GM18858 (cell line): Measurements from ENCODE around the gene NOSTRIN.
"Not testable (repeated sequence)": the region's sequence is repeated elsewhere in the genome, so short reads cannot be mapped to it uniquely, and the experiment has no call there.

Source experiments
- ATAC-seq: cut with Tn5 transposase; IDR thresholded peaks from one replicate; pipeline ENCODE4 v1.9.1; 2021; ENCODE audit not compliant: unreplicated experiment

NOSTRIN gene

GRCh38 chr2:168867164-168867563, 64.7 kb downstream of the NOSTRIN start:
- not testable (repeated sequence) for ATAC-seq

- not testable (repeated sequence) for ATAC-seq
Measured at GRCh38 chr2:168870369-168870768, 67.9 kb downstream of the NOSTRIN start.

DNA sequence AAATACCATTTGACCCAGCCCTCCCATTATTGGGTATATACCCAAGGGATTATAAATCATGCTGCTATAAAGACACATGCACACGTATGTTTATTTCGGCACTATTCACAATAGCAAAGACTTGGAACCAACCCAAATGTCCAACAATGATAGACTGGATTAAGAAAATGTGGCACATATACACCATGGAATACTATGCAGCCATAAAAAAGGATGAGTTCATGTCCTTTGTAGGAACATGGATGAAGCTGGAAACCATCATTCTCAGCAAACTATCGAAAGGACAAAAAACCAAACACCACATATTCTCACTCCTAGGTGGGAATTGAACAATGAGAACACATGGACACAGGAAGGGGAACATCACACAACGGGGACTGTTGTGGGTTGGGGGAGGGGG, 68.4 kb downstream of the NOSTRIN start:
- not testable (repeated sequence) for ATAC-seq

DNA sequence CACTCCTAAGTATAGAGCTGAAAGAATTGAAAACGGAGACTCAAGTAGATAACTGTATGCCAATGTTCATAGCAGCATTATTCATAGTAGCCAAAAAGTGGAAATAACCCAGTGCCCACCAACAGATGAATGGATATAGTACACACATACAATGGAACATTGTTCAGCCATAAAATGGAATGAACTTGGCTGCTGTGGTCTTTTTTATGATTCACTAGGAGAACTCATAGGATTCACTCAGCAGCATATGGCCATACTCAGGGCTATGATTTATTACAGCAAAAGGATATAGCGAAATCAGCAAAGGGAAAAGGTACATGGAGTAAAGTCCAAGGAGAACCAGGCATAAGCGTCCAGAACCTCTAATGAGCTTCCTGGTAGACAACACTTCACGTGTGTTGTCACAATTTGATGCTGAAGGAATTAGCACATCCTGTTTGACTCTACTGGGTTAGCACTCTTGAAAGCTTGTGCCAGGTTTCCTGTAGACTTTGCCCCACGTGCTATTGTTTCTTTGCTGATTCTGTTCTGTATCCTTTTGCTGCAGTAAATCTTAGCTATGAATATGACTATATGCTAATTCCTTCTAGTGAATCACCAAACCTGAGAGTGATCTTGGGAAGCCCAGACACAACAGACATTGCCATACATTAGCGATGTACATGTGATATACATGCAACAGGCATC, 72.1 kb downstream of the NOSTRIN start:
- no peak for ATAC-seq

- ATAC-seq = not testable (repeated sequence)
Measured at GRCh38 chr2:168882163-168882562, 79.7 kb downstream of the NOSTRIN start.

- ATAC-seq = no peak
Measured at GRCh38 chr2:168884975-168885374, 82.5 kb downstream of the NOSTRIN start.

DNA sequence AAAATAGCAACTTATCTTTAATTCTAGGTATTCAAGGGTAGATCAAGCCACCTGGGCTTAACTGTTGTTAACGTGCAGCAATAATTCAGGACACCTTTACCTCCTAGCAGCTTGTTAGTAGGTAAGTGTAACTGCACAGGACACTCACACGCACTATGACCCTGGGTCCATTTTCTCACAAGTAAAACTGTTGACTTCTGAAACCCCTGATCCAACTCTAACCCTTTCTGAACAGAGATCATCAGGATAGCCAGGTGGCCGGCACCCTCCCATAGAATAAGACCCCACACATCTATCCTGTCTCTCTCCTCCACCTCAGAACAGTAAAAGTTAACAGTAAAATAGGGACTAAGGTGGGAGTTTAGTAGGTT, 87.2 kb downstream of the NOSTRIN start:
- ATAC-seq = no peak

GRCh38 chr2:168890006-168890782, 87.8 kb downstream of the NOSTRIN start, which contains the start of gene SPC25:
TSS of gene SPC25 (minus strand) at chr2:168890430. CDS start at chr2:168889519, 911 bp downstream.
- peak; percentile 100 for ATAC-seq

DNA sequence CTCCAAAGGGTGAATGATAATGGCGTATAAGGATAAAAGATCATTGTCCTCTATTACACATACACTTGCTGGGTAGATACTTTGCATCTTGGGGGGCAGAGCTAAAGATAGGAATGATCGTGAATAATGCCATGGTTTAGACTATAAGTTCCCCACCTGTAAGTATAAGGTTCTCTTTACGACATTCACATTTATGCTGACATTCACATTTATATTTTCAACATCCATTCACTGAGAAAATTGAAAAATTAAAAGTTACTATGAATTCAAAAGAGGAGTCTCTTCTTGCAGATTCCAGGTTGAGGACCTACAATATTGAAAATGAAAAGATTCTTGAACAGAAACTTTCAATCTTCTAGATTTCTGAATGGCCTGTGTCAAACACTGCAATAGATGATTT, 89.9 kb downstream of the NOSTRIN start:
- no peak for ATAC-seq

GRCh38 chr2:168894101-168894500, 91.7 kb downstream of the NOSTRIN start:
- ATAC-seq = no peak

GRCh38 chr2:168894720-168895119, 92.3 kb downstream of the NOSTRIN start:
- ATAC-seq = no peak

GRCh38 chr2:168895771-168896170, 93.3 kb downstream of the NOSTRIN start:
- no peak for ATAC-seq

DNA sequence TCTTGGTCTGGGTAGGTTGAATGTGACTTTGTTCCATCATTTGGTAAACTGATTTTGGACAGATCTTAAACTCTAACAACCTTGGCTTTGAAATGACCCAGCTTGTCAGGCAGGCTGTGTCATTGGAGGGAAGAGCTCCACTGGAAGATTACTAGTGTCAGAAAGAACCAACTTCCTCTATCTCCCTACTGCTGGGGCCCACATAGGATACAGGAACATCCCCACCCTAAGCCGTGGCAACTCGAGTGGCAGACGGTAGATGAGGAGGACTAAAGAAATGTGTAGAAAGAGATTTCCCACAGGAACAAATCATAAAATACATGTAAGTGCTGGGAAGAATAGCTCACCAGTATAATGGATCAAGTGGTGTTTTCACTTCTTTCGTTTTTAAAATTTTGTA, 94.3 kb downstream of the NOSTRIN start:
- no peak for ATAC-seq

DNA sequence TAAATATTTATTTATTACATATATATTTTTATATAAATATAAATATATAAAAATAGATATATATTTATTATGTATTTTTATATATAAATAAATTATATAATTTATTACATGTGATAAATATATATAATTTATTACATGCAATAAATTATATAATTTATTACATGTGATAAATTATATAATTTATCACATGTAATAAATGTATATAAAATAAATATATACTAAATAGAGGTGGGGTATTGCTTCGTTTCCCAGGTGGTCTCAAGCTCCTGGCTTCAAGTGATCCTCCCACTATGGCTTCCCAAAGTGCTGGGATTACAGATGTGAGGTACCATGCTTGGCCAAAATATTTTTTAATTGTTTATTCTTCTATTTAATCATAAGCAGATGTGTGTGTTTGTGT, 95.0 kb downstream of the NOSTRIN start:
- no peak for ATAC-seq

GRCh38 chr2:168901003-168901402, 98.6 kb downstream of the NOSTRIN start, which contains the start of gene G6PC2:
TSS of gene G6PC2 (plus strand) at chr2:168901291. CDS start at chr2:168901332, 41 bp downstream.
- no peak for ATAC-seq

GRCh38 chr2:168903888-168904287, 101.5 kb downstream of the NOSTRIN start:
- no peak for ATAC-seq

- ATAC-seq = no peak
Measured at GRCh38 chr2:168904358-168904757, 101.9 kb downstream of the NOSTRIN start.

GRCh38 chr2:168907940-168908662, 105.7 kb downstream of the NOSTRIN start:
- ATAC-seq = no peak

GRCh38 chr2:168910330-168910729, 107.9 kb downstream of the NOSTRIN start:
- ATAC-seq = no peak

DNA sequence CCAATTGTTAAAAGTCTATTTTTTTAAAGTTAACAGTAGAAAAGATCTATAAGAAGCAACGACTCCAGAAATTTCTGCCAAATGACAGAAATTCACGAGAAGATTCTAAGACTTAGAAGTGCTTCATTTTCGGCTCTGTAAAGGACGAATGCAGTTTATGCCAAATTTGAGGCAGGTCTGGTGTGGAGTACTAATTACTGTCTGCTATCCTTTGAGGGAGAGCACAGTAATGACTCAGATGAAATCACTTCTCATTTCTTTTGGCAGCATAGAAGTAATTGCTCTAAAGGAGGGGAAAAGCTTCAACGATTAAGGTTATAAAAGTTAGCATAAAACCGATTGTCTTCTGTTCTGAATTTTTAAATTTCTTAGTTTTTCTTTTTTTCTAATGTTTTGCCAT, 110.0 kb downstream of the NOSTRIN start:
- no peak for ATAC-seq

- no peak for ATAC-seq
Measured at GRCh38 chr2:168912901-168913369, 110.5 kb downstream of the NOSTRIN start.
